ENCODE measurements around the gene HMCN2. TPM values are rescaled to one million over a fixed set of nuclear protein-coding genes. Genes with fewer than 3 reads are reported as not detected.

Gene HMCN2
- total RNA-seq, 1 experiment from 2014 or later: not detected

DNA sequence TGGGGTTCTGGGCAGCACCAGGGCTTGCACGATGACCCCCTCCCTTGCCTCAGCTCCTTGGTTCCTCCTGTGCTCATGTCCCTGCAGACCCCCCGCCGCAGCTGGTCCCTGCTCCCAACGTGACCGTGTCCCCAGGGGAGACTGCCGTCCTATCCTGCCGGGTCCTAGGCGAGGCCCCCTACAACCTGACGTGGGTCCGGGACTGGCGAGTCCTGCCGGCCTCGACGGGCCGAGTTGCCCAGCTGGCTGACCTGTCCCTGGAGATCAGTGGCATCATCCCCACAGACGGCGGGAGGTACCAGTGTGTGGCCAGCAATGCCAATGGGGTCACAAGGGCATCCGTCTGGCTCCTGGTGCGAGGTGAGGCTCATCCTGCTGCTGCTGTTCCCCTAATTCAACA lies 39.1 kb downstream of the HMCN2 start:
- POLR2A ChIA-PET: no interaction called here
- CTCF ChIA-PET: no interaction called here
- H3K4me3 Mint-ChIP-seq (ENCODE audit: unreplicated experiment): no peak overlapping the region
- H3K36me3 Mint-ChIP-seq (ENCODE audit: insufficient read depth, unreplicated experiment): no peaks in the 10 kb centered on the region
- H3K4me1 Mint-ChIP-seq (ENCODE audit: insufficient read depth, unreplicated experiment): no peaks in the 10 kb centered on the region
- intact Hi-C loops (cut with micrococcal nuclease): no loop called here
- TF ChIP-seq, protein P1, sequence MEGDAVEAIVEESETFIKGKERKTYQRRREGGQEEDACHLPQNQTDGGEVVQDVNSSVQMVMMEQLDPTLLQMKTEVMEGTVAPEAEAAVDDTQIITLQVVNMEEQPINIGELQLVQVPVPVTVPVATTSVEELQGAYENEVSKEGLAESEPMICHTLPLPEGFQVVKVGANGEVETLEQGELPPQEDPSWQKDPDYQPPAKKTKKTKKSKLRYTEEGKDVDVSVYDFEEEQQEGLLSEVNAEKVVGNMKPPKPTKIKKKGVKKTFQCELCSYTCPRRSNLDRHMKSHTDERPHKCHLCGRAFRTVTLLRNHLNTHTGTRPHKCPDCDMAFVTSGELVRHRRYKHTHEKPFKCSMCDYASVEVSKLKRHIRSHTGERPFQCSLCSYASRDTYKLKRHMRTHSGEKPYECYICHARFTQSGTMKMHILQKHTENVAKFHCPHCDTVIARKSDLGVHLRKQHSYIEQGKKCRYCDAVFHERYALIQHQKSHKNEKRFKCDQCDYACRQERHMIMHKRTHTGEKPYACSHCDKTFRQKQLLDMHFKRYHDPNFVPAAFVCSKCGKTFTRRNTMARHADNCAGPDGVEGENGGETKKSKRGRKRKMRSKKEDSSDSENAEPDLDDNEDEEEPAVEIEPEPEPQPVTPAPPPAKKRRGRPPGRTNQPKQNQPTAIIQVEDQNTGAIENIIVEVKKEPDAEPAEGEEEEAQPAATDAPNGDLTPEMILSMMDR (IDR thresholded peaks at IDR 0.05; ENCODE audit: unreplicated experiment): no peak
- H3K27me3 Mint-ChIP-seq (ENCODE audit: insufficient read depth, unreplicated experiment): peaks cover 59% of the 10 kb centered on the region
- no peak overlapping the region for H3K27ac Mint-ChIP-seq (ENCODE audit: low read depth, unreplicated experiment)
- DNase-seq (ENCODE audit: unreplicated experiment): no peak
- no TSS peak for BruUV-seq (replicated peaks)
- no peaks in the 10 kb centered on the region for H3K9me3 Mint-ChIP-seq (ENCODE audit: unreplicated experiment)

DNA sequence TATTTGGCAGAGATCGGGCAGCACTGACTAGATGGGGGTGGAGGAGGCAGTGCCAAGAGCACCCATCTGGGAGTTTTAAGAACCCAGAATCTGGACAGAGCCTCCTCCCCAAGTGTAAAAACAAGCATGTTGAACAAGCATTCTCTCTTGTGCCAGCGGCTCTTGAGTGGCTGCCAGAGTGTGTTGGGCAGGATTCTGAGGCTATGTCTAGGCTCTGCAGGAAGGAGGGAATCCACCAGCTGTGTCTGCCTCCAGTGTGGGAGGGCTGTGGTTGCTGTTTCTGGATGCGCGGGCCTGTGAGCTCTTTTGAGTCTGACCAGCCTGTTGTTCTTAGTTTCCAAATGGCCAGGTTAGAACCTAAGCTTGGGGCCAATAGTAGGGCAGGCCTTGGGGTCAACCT lies 39.8 kb downstream of the HMCN2 start:
- H3K4me3 Mint-ChIP-seq (ENCODE audit: unreplicated experiment): no peak overlapping the region
- TF ChIP-seq, protein P1 (IDR thresholded peaks at IDR 0.05; ENCODE audit: unreplicated experiment): no peak
- H3K36me3 Mint-ChIP-seq (ENCODE audit: insufficient read depth, unreplicated experiment): no peaks in the 10 kb centered on the region
- no peak overlapping the region for H3K27ac Mint-ChIP-seq (ENCODE audit: low read depth, unreplicated experiment)
- CTCF ChIA-PET: no interaction called here
- H3K4me1 Mint-ChIP-seq (ENCODE audit: insufficient read depth, unreplicated experiment): no peaks in the 10 kb centered on the region
- no peaks in the 10 kb centered on the region for H3K9me3 Mint-ChIP-seq (ENCODE audit: unreplicated experiment)
- intact Hi-C loops (cut with micrococcal nuclease): no loop called here
- peaks cover 58% of the 10 kb centered on the region for H3K27me3 Mint-ChIP-seq (ENCODE audit: insufficient read depth, unreplicated experiment)
- BruUV-seq (replicated peaks): no TSS peak
- POLR2A ChIA-PET: no interaction called here
- no peak for DNase-seq (ENCODE audit: unreplicated experiment)

DNA sequence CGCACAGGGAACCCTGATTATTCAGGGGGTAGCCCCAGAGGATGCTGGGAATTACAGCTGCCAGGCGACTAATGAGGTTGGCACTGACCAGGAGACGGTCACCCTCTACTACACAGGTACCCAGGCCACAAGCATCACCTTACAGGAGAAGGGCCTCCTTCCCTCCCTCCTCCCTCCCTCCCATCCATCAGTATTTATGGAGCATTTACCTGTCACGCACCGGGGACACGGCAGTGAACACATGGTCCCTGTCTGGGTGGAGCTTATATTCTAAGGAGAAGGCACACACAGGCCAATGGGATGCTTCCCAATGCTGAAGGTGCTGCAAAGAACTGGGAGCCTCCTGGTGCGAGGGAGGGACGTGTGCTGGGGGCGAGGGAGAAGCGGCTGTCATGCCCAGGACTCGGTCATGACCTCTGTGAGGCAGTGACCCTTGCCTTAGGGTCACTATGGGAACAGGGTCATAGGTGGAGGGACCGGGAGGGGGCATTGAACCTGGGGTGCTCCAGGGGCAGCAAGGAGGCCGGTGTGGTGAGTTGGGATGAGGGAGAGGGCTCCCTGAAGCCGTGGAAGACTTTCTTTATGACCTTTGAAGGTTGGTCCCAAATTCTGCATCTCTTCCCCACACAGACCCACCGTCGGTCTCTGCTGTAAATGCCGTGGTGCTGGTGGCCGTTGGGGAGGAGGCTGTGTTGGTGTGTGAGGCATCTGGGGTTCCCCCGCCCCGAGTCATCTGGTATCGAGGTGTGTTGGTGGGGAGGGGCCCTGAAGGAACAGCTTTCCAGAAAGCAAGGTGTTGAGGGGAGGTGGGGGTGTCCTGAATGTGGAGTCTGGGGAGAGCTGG lies 41.5 kb downstream of the HMCN2 start:
- Mint-ChIP-seq H3K27ac (ENCODE audit: low read depth, unreplicated experiment) (no peak overlapping the region), H3K4me1 (ENCODE audit: insufficient read depth, unreplicated experiment) (peaks cover 6% of the 10 kb centered on the region), H3K27me3 (ENCODE audit: insufficient read depth, unreplicated experiment) (peaks cover 66% of the 10 kb centered on the region), H3K4me3 (ENCODE audit: unreplicated experiment) (no peak overlapping the region), H3K9me3 (ENCODE audit: unreplicated experiment) (no peaks in the 10 kb centered on the region), H3K36me3 (ENCODE audit: insufficient read depth, unreplicated experiment) (no peaks in the 10 kb centered on the region)
- TF ChIP-seq, protein P1 (IDR thresholded peaks at IDR 0.05; ENCODE audit: unreplicated experiment): no peak
- ChIA-PET CTCF (no interaction called here), POLR2A (interaction anchor here (0.7 kb wide), 1 partner anchor 386 kb away, joined by 4 read pairs; no protein-coding TSS in a partner anchor)
- no peak for DNase-seq (ENCODE audit: unreplicated experiment)
- BruUV-seq (replicated peaks): no TSS peak
- intact Hi-C loops (cut with micrococcal nuclease): no loop called here

DNA sequence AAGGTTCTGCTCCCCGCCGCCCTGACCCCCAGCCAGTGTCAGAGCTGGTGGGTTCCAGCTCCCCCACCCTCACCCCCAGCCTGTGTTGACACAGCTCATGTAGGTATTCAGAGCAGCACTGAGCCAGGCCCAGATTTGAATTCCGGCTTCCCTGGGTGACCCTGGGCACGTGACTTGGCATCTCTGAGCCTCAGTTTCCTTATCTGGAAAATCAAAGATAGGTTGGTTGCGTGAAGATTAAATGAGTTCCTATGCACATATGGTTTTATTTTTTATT lies 42.0 kb downstream of the HMCN2 start:
- peaks cover 62% of the 10 kb centered on the region for H3K27me3 Mint-ChIP-seq (ENCODE audit: insufficient read depth, unreplicated experiment)
- BruUV-seq (replicated peaks): no TSS peak
- POLR2A ChIA-PET: interaction anchor here (0.7 kb wide), 1 partner anchor 386 kb away, joined by 4 read pairs; no protein-coding TSS in a partner anchor
- intact Hi-C loops (cut with micrococcal nuclease): no loop called here
- DNase-seq (ENCODE audit: unreplicated experiment): no peak
- peaks cover 6% of the 10 kb centered on the region for H3K4me1 Mint-ChIP-seq (ENCODE audit: insufficient read depth, unreplicated experiment)
- no peaks in the 10 kb centered on the region for H3K9me3 Mint-ChIP-seq (ENCODE audit: unreplicated experiment)
- no peak overlapping the region for H3K4me3 Mint-ChIP-seq (ENCODE audit: unreplicated experiment)
- CTCF ChIA-PET: interaction anchor here (0.7 kb wide), 1 partner anchor 90 kb away, joined by 3 read pairs; no protein-coding TSS in a partner anchor
- no peaks in the 10 kb centered on the region for H3K36me3 Mint-ChIP-seq (ENCODE audit: insufficient read depth, unreplicated experiment)
- TF ChIP-seq, protein P1 (IDR thresholded peaks at IDR 0.05; ENCODE audit: unreplicated experiment): no peak
- H3K27ac Mint-ChIP-seq (ENCODE audit: low read depth, unreplicated experiment): no peak overlapping the region
